Measurements from ENCODE around the gene FBXL14.

FBXL14 gene

DNA sequence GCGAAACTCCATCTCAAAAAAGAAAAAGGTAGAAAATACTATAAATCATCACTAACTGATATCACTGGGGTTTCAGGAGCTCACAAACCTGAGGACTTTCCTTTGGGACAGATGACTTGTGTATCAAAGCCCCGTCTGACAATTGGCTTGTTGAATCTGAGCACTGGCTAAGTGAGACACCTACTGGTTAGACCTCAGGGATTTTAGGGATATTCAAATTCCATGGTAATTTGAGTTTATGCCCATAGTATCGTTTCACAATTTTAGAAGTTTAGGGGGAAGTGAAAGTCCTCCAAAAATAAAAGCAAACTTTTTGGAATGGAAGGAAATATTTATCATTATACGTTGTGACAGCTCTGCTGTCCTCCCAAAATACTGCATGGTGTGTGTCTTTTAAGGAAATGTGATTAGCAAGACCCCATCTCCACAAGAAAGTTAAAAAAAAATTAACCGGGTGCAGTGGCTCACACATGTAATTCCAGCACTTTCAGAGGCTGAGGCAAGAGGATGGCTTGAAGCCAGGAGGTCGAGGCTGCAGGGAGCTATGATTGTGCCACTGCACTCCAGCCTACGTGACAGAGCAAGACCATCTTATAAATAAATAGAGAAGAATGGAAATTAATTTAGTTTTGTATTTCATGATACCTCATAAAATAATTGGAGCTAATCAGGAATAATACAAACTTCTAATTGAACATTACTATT, 49.2 kb downstream of the FBXL14 start:
- H4K91ac ChIP-seq (ENCODE audit: low read length) = no peak overlapping the region
- no peak overlapping the region for H2BK120ac ChIP-seq (ENCODE audit: low read depth, low read length)
- no peak overlapping the region for H2AK5ac ChIP-seq (ENCODE audit: low read length, severe bottlenecking)
- peak; percentile 22 for DNase-seq
- no peak overlapping the region for H2BK12ac ChIP-seq (ENCODE audit: low read length in 2 of 2)
- WGBS = 87% methylated on average over 5 of the region's 7 CpGs
- H2BK15ac ChIP-seq (ENCODE audit: low read depth, poor library complexity, severe bottlenecking) = no peak overlapping the region
- H3K4me2 ChIP-seq (ENCODE audit: low read length, poor library complexity, severe bottlenecking) = no peak overlapping the region
- H3K4me3 ChIP-seq (ENCODE audit: insufficient read depth in 1 of 2, low read depth in 1 of 2, low read length in 2 of 2) = peak overlapping the region in 1 of 2 experiments; percentile 57
- H3K36me3 ChIP-seq (ENCODE audit: control insufficient read depth in 1 of 2, insufficient read depth in 2 of 2, low read depth in 1 of 2, low read length in 2 of 2) = peaks cover 10 to 18% of the 10 kb centered on the region in 2 experiments
- no peaks in the 10 kb centered on the region for H3K9me3 ChIP-seq (ENCODE audit: control insufficient read depth, low read length)
- H3K79me1 ChIP-seq (replicated peaks; ENCODE audit: low read length, poor library complexity, severe bottlenecking) = peaks cover 3% of the 10 kb centered on the region
- H3K27me3 ChIP-seq (ENCODE audit: control insufficient read depth in 1 of 2, insufficient read depth in 1 of 2, low read length in 2 of 2) = no peaks in the 10 kb centered on the region
- H3K14ac ChIP-seq (ENCODE audit: low read length in 2 of 2) = no peak overlapping the region
- H3K4ac ChIP-seq (ENCODE audit: low read depth in 1 of 2, low read length in 2 of 2) = no peak overlapping the region
- H3K23ac ChIP-seq (ENCODE audit: low read length in 2 of 2) = no peak overlapping the region
- peaks cover 4% of the 10 kb centered on the region for H3K4me1 ChIP-seq (ENCODE audit: control insufficient read depth, insufficient read depth, low read depth, low read length)
- no peak overlapping the region for H2AFZ ChIP-seq (ENCODE audit: low read depth, low read length)
- H3K18ac ChIP-seq (ENCODE audit: low read depth in 1 of 2, low read length in 2 of 2) = no peak overlapping the region
- no peak overlapping the region for H3K27ac ChIP-seq (ENCODE audit: low read length, poor library complexity, severe bottlenecking)
- H2BK5ac ChIP-seq (ENCODE audit: low read depth, low read length, poor library complexity, severe bottlenecking) = no peak overlapping the region
- no peak overlapping the region for H4K8ac ChIP-seq (ENCODE audit: low read length)
- H3K9ac ChIP-seq (ENCODE audit: low read length) = peak overlapping the region; percentile 65

DNA sequence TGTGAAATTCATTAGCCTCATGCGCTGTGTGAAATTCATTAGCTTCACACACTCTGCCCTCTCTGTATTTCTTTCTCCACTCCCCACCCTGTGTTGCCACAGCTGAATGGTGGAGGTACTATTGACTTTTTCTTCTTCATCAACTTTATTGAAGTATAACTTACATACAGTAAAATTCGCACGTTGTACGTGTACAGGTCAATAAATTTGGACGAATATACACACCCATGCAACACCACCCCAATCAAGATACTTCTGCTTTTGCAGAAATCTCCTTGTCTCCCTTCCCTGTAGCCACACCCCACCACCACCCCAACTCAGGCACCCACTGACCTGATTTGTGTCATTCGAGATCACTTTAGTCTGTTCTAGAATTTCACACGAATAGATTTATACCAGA, 51.8 kb downstream of the FBXL14 start:
- no peaks in the 10 kb centered on the region for H3K9me3 ChIP-seq (ENCODE audit: control insufficient read depth, low read length)
- no peak overlapping the region for H3K4me2 ChIP-seq (ENCODE audit: low read length, poor library complexity, severe bottlenecking)
- no peak for DNase-seq
- no peak overlapping the region for H4K8ac ChIP-seq (ENCODE audit: low read length)
- H2BK5ac ChIP-seq (ENCODE audit: low read depth, low read length, poor library complexity, severe bottlenecking) = no peak overlapping the region
- H3K36me3 ChIP-seq (ENCODE audit: control insufficient read depth in 1 of 2, insufficient read depth in 2 of 2, low read depth in 1 of 2, low read length in 2 of 2) = peaks cover 13 to 18% of the 10 kb centered on the region in 2 experiments
- peaks cover 12% of the 10 kb centered on the region for H3K79me1 ChIP-seq (replicated peaks; ENCODE audit: low read length, poor library complexity, severe bottlenecking)
- H3K9ac ChIP-seq (ENCODE audit: low read length) = no peak overlapping the region
- no peak overlapping the region for H3K18ac ChIP-seq (ENCODE audit: low read depth in 1 of 2, low read length in 2 of 2)
- H2AFZ ChIP-seq (ENCODE audit: low read depth, low read length) = no peak overlapping the region
- H2BK15ac ChIP-seq (ENCODE audit: low read depth, poor library complexity, severe bottlenecking) = no peak overlapping the region
- no peak overlapping the region for H2AK5ac ChIP-seq (ENCODE audit: low read length, severe bottlenecking)
- H3K23ac ChIP-seq (ENCODE audit: low read length in 2 of 2) = no peak overlapping the region
- H2BK12ac ChIP-seq (ENCODE audit: low read length in 2 of 2) = no peak overlapping the region
- peaks cover 4% of the 10 kb centered on the region for H3K4me1 ChIP-seq (ENCODE audit: control insufficient read depth, insufficient read depth, low read depth, low read length)
- 97% methylated on average over 5 of the region's 7 CpGs for WGBS
- no peak overlapping the region for H4K91ac ChIP-seq (ENCODE audit: low read length)
- no peak overlapping the region for H3K27ac ChIP-seq (ENCODE audit: low read length, poor library complexity, severe bottlenecking)
- H3K14ac ChIP-seq (ENCODE audit: low read length in 2 of 2) = no peak overlapping the region
- no peak overlapping the region for H2BK120ac ChIP-seq (ENCODE audit: low read depth, low read length)
- H3K27me3 ChIP-seq (ENCODE audit: control insufficient read depth in 1 of 2, insufficient read depth in 1 of 2, low read length in 2 of 2) = no peaks in the 10 kb centered on the region
- H3K4ac ChIP-seq (ENCODE audit: low read depth in 1 of 2, low read length in 2 of 2) = no peak overlapping the region
- no peak overlapping the region for H3K4me3 ChIP-seq (ENCODE audit: insufficient read depth in 1 of 2, low read depth in 1 of 2, low read length in 2 of 2)

DNA sequence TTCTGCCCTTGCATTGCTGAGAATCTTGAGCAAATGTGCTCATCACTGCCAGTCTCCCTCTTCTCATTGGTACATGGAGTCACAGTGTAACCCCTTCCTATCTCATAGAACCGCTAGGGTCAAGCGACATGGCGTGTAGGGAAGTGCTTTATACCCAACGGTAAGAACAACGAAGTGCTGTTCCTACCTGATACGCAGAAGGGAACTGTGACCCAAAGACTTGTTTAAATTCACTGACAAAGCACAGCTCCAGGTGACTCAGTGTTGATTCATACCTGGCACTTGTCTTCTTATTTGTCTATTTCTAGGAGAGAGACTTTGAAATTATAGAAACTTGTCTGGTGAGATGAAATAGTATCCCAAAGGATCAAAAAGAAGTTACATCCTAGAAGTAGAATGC, 53.7 kb downstream of the FBXL14 start:
- Histone ChIP-seq H2BK120ac (ENCODE audit: low read depth, low read length) (no peak overlapping the region), H3K4me1 (ENCODE audit: control insufficient read depth, insufficient read depth, low read depth, low read length) (peaks cover 6% of the 10 kb centered on the region), H3K79me1 (replicated peaks; ENCODE audit: low read length, poor library complexity, severe bottlenecking) (peaks cover 14% of the 10 kb centered on the region), H3K14ac (ENCODE audit: low read length in 2 of 2) (no peak overlapping the region), H4K91ac (ENCODE audit: low read length) (no peak overlapping the region), H4K8ac (ENCODE audit: low read length) (no peak overlapping the region), H2BK5ac (ENCODE audit: low read depth, low read length, poor library complexity, severe bottlenecking) (no peak overlapping the region), H3K4me3 (ENCODE audit: insufficient read depth in 1 of 2, low read depth in 1 of 2, low read length in 2 of 2) (no peak overlapping the region), H3K4ac (ENCODE audit: low read depth in 1 of 2, low read length in 2 of 2) (no peak overlapping the region), H3K4me2 (ENCODE audit: low read length, poor library complexity, severe bottlenecking) (no peak overlapping the region), H3K23ac (ENCODE audit: low read length in 2 of 2) (no peak overlapping the region), H3K9ac (ENCODE audit: low read length) (no peak overlapping the region), H2AFZ (ENCODE audit: low read depth, low read length) (no peak overlapping the region), H3K9me3 (ENCODE audit: control insufficient read depth, low read length) (no peaks in the 10 kb centered on the region), H2BK12ac (ENCODE audit: low read length in 2 of 2) (no peak overlapping the region), H3K18ac (ENCODE audit: low read depth in 1 of 2, low read length in 2 of 2) (no peak overlapping the region), H3K27me3 (ENCODE audit: control insufficient read depth in 1 of 2, insufficient read depth in 1 of 2, low read length in 2 of 2) (no peaks in the 10 kb centered on the region), H3K27ac (ENCODE audit: low read length, poor library complexity, severe bottlenecking) (no peak overlapping the region), H2BK15ac (ENCODE audit: low read depth, poor library complexity, severe bottlenecking) (no peak overlapping the region), H2AK5ac (ENCODE audit: low read length, severe bottlenecking) (no peak overlapping the region), H3K36me3 (ENCODE audit: control insufficient read depth in 1 of 2, insufficient read depth in 2 of 2, low read depth in 1 of 2, low read length in 2 of 2) (peaks cover 3 to 5% of the 10 kb centered on the region in 2 experiments)
- no peak for DNase-seq
- WGBS = 97% methylated on average over 6 of the region's 6 CpGs

- Histone ChIP-seq H2BK15ac (ENCODE audit: low read depth, poor library complexity, severe bottlenecking) (no peak overlapping the region), H4K8ac (ENCODE audit: low read length) (no peak overlapping the region), H2BK5ac (ENCODE audit: low read depth, low read length, poor library complexity, severe bottlenecking) (no peak overlapping the region), H2BK120ac (ENCODE audit: low read depth, low read length) (no peak overlapping the region), H3K4ac (ENCODE audit: low read depth in 1 of 2, low read length in 2 of 2) (no peak overlapping the region), H3K14ac (ENCODE audit: low read length in 2 of 2) (no peak overlapping the region), H3K79me1 (replicated peaks; ENCODE audit: low read length, poor library complexity, severe bottlenecking) (peaks cover 14% of the 10 kb centered on the region), H3K23ac (ENCODE audit: low read length in 2 of 2) (no peak overlapping the region), H2AFZ (ENCODE audit: low read depth, low read length) (no peak overlapping the region), H3K36me3 (ENCODE audit: control insufficient read depth in 1 of 2, insufficient read depth in 2 of 2, low read depth in 1 of 2, low read length in 2 of 2) (peaks cover 3 to 5% of the 10 kb centered on the region in 2 experiments), H3K4me1 (ENCODE audit: control insufficient read depth, insufficient read depth, low read depth, low read length) (peaks cover 14% of the 10 kb centered on the region), H3K18ac (ENCODE audit: low read depth in 1 of 2, low read length in 2 of 2) (no peak overlapping the region), H2AK5ac (ENCODE audit: low read length, severe bottlenecking) (no peak overlapping the region), H4K91ac (ENCODE audit: low read length) (no peak overlapping the region), H3K27me3 (ENCODE audit: control insufficient read depth in 1 of 2, insufficient read depth in 1 of 2, low read length in 2 of 2) (no peaks in the 10 kb centered on the region), H2BK12ac (ENCODE audit: low read length in 2 of 2) (no peak overlapping the region), H3K27ac (ENCODE audit: low read length, poor library complexity, severe bottlenecking) (no peak overlapping the region), H3K9ac (ENCODE audit: low read length) (no peak overlapping the region), H3K4me3 (ENCODE audit: insufficient read depth in 1 of 2, low read depth in 1 of 2, low read length in 2 of 2) (peak overlapping the region in 1 of 2 experiments; percentile 1), H3K4me2 (ENCODE audit: low read length, poor library complexity, severe bottlenecking) (no peak overlapping the region), H3K9me3 (ENCODE audit: control insufficient read depth, low read length) (no peaks in the 10 kb centered on the region)
- WGBS = 97% methylated on average over 11 of the region's 11 CpGs
- DNase-seq = no peak
These were observed 55.2 kb downstream of the FBXL14 start for GRCh38 chr12:1539135-1539534.

All from mesenchymal stem cell (in vitro differentiated cells and primary cell).